Measurements from ENCODE around the gene YLPM1.
A peak's percentile ranks its signal among the peaks of the same experiment; 100 is the strongest.

YLPM1 gene

DNA sequence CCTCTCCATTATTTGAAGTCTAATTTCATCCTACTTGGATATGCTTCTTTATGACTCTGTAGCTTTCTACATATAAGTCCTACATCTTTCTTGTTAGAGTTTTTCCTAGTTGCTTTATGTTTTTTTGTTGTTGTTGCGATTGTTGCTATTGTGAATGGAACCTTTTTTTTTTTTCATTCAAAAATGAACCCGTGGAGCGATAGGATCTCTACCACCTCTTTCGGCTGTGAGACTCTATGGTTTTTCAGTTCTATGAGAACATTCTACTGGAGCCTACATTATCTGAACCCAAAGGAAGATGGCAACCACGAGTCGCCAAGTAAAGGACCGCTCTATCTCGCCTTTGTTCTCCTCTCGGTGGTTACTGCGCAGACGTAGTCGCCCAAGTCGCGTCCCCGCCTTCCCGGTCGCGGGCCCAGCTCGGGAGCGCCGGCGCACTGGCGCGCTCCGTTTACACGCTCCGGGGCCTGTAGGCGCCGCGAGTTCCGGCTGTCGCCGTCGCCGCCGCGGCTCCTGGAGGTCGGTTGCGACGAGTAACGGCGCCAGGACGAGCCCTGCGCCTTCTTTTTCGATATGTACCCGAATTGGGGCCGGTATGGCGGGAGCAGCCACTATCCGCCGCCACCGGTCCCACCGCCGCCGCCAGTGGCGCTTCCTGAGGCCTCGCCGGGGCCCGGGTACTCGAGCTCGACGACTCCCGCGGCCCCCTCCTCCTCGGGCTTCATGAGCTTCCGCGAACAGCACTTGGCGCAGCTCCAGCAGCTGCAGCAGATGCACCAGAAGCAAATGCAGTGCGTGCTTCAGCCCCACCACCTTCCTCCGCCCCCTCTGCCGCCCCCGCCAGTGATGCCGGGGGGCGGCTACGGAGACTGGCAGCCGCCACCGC, at the start of gene YLPM1:
Gene YLPM1, plus strand, starts transcription at position 400 of the 886 bp plus-strand sequence. Its CDS starts 174 bp downstream, at position 574.
- peak within 1 kb of the TSS; percentile 99 for H3K27ac Mint-ChIP-seq
- peak within 1 kb of the TSS; percentile 99 for H3K4me3 Mint-ChIP-seq
- peaks cover 28% of the 10 kb centered on the region for H3K36me3 Mint-ChIP-seq (ENCODE audit: low read depth)
- H3K27me3 Mint-ChIP-seq (ENCODE audit: low read depth, poor library complexity), result peaks cover 30% of the 10 kb centered on the region
- DNase-seq, result peak; percentile 90
- TF ChIP-seq, protein P1, sequence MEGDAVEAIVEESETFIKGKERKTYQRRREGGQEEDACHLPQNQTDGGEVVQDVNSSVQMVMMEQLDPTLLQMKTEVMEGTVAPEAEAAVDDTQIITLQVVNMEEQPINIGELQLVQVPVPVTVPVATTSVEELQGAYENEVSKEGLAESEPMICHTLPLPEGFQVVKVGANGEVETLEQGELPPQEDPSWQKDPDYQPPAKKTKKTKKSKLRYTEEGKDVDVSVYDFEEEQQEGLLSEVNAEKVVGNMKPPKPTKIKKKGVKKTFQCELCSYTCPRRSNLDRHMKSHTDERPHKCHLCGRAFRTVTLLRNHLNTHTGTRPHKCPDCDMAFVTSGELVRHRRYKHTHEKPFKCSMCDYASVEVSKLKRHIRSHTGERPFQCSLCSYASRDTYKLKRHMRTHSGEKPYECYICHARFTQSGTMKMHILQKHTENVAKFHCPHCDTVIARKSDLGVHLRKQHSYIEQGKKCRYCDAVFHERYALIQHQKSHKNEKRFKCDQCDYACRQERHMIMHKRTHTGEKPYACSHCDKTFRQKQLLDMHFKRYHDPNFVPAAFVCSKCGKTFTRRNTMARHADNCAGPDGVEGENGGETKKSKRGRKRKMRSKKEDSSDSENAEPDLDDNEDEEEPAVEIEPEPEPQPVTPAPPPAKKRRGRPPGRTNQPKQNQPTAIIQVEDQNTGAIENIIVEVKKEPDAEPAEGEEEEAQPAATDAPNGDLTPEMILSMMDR (IDR thresholded peaks at IDR 0.05), result peak; percentile 34
- peaks cover 9% of the 10 kb centered on the region for H3K9me3 Mint-ChIP-seq
- peaks cover 41% of the 10 kb centered on the region for H3K4me1 Mint-ChIP-seq

DNA sequence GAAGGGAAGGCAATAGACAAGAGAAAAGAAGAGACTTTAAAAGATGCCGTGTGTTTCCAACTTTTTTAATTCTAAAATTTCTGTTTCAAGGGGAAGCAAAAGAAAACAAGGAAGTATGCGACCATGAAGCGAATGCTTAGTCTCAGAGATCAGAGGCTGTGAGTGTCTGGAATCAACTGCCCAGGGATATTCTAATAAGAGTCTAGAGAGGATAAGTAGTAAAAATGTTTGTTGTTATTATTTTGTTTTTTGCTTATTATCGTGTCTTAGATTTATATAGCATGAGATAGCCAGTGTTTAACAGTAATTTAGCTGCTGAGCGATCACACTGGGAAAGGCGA, 49.8 kb upstream of the YLPM1 start:
- H3K27me3 Mint-ChIP-seq (ENCODE audit: low read depth, poor library complexity), result no peaks in the 10 kb centered on the region
- TF ChIP-seq, protein P1 (IDR thresholded peaks at IDR 0.05), result no peak

GRCh38 chr14:74720526-74720925, 42.6 kb upstream of the YLPM1 start:
- no peaks in the 10 kb centered on the region for H3K27me3 Mint-ChIP-seq (ENCODE audit: low read depth, poor library complexity)
- DNase-seq, result no peak
- H3K4me3 Mint-ChIP-seq, result no peak overlapping the region
- H3K9me3 Mint-ChIP-seq, result peaks cover 3% of the 10 kb centered on the region
- TF ChIP-seq, protein P1 (IDR thresholded peaks at IDR 0.05), result no peak
- peaks cover 34% of the 10 kb centered on the region for H3K36me3 Mint-ChIP-seq (ENCODE audit: low read depth)
- H3K4me1 Mint-ChIP-seq, result no peaks in the 10 kb centered on the region
- no peak overlapping the region for H3K27ac Mint-ChIP-seq

More for the DNA sequence above, 49.8 kb upstream of the YLPM1 start:
- Mint-ChIP-seq H3K36me3 (ENCODE audit: low read depth) (peaks cover 15% of the 10 kb centered on the region), H3K9me3 (no peaks in the 10 kb centered on the region), H3K27ac (peak overlapping the region; percentile 99), H3K4me1 (peaks cover 37% of the 10 kb centered on the region), H3K4me3 (peak overlapping the region; percentile 100)
- DNase-seq, result no peak

- H3K36me3 Mint-ChIP-seq (ENCODE audit: low read depth), result peaks cover 39% of the 10 kb centered on the region
- no peak overlapping the region for H3K27ac Mint-ChIP-seq
- no peaks in the 10 kb centered on the region for H3K4me1 Mint-ChIP-seq
- H3K27me3 Mint-ChIP-seq (ENCODE audit: low read depth, poor library complexity), result peaks cover 3% of the 10 kb centered on the region
- no peak overlapping the region for H3K4me3 Mint-ChIP-seq
- TF ChIP-seq, protein P1 (IDR thresholded peaks at IDR 0.05), result no peak
- DNase-seq, result no peak
- peaks cover 13% of the 10 kb centered on the region for H3K9me3 Mint-ChIP-seq
Observed at GRCh38 chr14:74723134-74723533, 40.0 kb upstream of the YLPM1 start.

DNA sequence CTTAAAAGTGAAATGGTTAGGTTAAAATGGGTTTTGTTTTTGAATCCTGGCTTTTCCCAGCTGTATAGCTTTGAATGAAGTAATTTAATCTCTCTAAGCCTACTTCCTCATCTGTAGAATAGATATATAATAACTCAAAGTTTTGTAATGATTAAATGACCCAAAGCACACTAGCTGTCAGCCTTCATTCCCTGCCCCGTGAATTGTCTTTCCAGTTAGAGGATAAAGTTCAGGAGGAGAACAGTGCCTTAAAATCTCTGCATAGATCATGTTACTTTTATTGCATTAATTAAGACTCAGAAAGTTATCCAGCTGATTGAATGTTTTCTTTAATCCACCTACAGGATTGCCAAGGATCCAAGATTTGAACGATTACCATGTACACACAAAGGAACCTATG, 30.7 kb upstream of the YLPM1 start:
- no peak for DNase-seq
- TF ChIP-seq, protein P1 (IDR thresholded peaks at IDR 0.05), result no peak
- H3K4me1 Mint-ChIP-seq, result no peaks in the 10 kb centered on the region
- H3K4me3 Mint-ChIP-seq, result no peak overlapping the region
- H3K9me3 Mint-ChIP-seq, result no peaks in the 10 kb centered on the region
- H3K36me3 Mint-ChIP-seq (ENCODE audit: low read depth), result peaks cover 51% of the 10 kb centered on the region
- H3K27ac Mint-ChIP-seq, result no peak overlapping the region
- no peaks in the 10 kb centered on the region for H3K27me3 Mint-ChIP-seq (ENCODE audit: low read depth, poor library complexity)

- H3K27ac Mint-ChIP-seq, result no peak overlapping the region
- no peak overlapping the region for H3K4me3 Mint-ChIP-seq
- no peaks in the 10 kb centered on the region for H3K27me3 Mint-ChIP-seq (ENCODE audit: low read depth, poor library complexity)
- H3K9me3 Mint-ChIP-seq, result no peaks in the 10 kb centered on the region
- TF ChIP-seq, protein P1 (IDR thresholded peaks at IDR 0.05), result no peak
- peaks cover 51% of the 10 kb centered on the region for H3K36me3 Mint-ChIP-seq (ENCODE audit: low read depth)
- DNase-seq, result no peak
- no peaks in the 10 kb centered on the region for H3K4me1 Mint-ChIP-seq
Observed at GRCh38 chr14:74733221-74733620, 29.9 kb upstream of the YLPM1 start.
